H1 (cell line): Measurements from ENCODE around the gene ZNF277. TPM values are rescaled to one million over a fixed set of nuclear protein-coding genes. Genes with fewer than 3 reads are reported as not detected.

Experiments used
- CTCF ChIA-PET: fragments of 300-600 bp; sonication (Branson Sonifier 250); formaldehyde crosslinking; loops from one replicate; lab custom pipeline; 2021; ENCODE audit not compliant: partially characterized antibody; lab: Charles Lee
- POLR2A ChIA-PET: fragments of 300-600 bp; sonication (Branson Sonifier 250); formaldehyde crosslinking; loops from one replicate; lab custom pipeline; 2021; ENCODE audit warnings: inconsistent platforms; ENCODE audit not compliant: partially characterized antibody; lab: Charles Lee
- DNase-seq, 2 experiments: peaks; one replicate each; pipeline versions ENCODE4 v3.0.0 to v3.0.0-alpha.2; 2010 to 2022; ENCODE audit warnings: low spot score in 2 of 2, low read depth in 1 of 2, mixed read lengths in 1 of 2
- FAIRE-seq: peaks from 2 replicates; lab custom pipeline; 2011; peaks lifted over from hg19 to GRCh38; lab: Jason Lieb, UNC
- H2AFZ ChIP-seq: 2 replicates; pipeline ENCODE4 v1.8.1; 2012; ENCODE audit warnings: low read length, inconsistent platforms
- H2AK5ac ChIP-seq: 2 replicates; pipeline ENCODE4 v1.6.1; 2013; ENCODE audit warnings: low read depth, low read length
- H2BK120ac ChIP-seq: replicated peaks from 2 replicates; pipeline ENCODE3; 2013; ENCODE audit warnings: low read depth, low read length, inconsistent platforms
- H2BK12ac ChIP-seq: 2 replicates; pipeline ENCODE4 v1.6.1; 2013; ENCODE audit warnings: low read depth, low read length
- H2BK15ac ChIP-seq: 2 replicates; pipeline ENCODE4 v1.6.1; 2013; ENCODE audit warnings: low read length
- H2BK20ac ChIP-seq: 2 replicates; pipeline ENCODE4 v1.6.1; 2013; ENCODE audit warnings: low read length
- H2BK5ac ChIP-seq: 2 replicates; pipeline ENCODE4 v1.6.1; 2013; ENCODE audit warnings: low read depth, low read length
- H3K14ac ChIP-seq: 2 replicates; pipeline ENCODE4 v1.6.1; 2013; ENCODE audit warnings: inconsistent platforms; ENCODE audit not compliant: insufficient read length
- H3K18ac ChIP-seq: 2 replicates; pipeline ENCODE4 v1.6.1; 2013; ENCODE audit warnings: low read length; ENCODE audit errors: extremely low read depth
- H3K23ac ChIP-seq: 2 replicates; pipeline ENCODE4 v1.6.1; 2013; ENCODE audit warnings: inconsistent platforms; ENCODE audit not compliant: insufficient read length
- H3K23me2 ChIP-seq: 2 replicates; pipeline ENCODE4 v1.6.1; 2013; ENCODE audit warnings: low read depth, low read length
- H3K27ac ChIP-seq: 2 replicates; pipeline ENCODE4 v1.6.1; 2011; ENCODE audit warnings: low read depth, low read length, inconsistent platforms
- H3K27me3 ChIP-seq, 4 experiments: replicated peaks in 1 of 4; 1 replicate in 1 of 4; 2 replicates in 3 of 4; pipeline versions ENCODE4 v1.6.1 to v1.8.1; 2011 to 2013; ENCODE audit warnings: low read length in 3 of 4, mild to moderate bottlenecking in 3 of 4, inconsistent platforms in 2 of 4, mixed read lengths in 2 of 4, moderate library complexity in 1 of 4; ENCODE audit not compliant: control insufficient read depth in 3 of 4, insufficient read depth in 3 of 4; ENCODE audit errors: extremely low read depth in 1 of 4
- H3K36me3 ChIP-seq, 4 experiments: 2 replicates each; pipeline versions ENCODE4 v1.6.1 to v1.8.1; 2011 to 2013; ENCODE audit warnings: mild to moderate bottlenecking in 4 of 4, low read length in 3 of 4, moderate library complexity in 2 of 4, control low read depth in 1 of 4, inconsistent platforms in 1 of 4; ENCODE audit not compliant: insufficient read depth in 4 of 4, control insufficient read depth in 2 of 4
- H3K4ac ChIP-seq: replicated peaks from 2 replicates; pipeline ENCODE3; 2013; ENCODE audit warnings: low read length, low read depth, mixed read lengths, inconsistent platforms; ENCODE audit not compliant: insufficient read length
- H3K4me1 ChIP-seq, 4 experiments: replicated peaks in 1 of 4; 1 replicate in 1 of 4; 2 replicates in 3 of 4; pipeline versions ENCODE4 v1.6.1 to v1.8.1; 2011 to 2013; ENCODE audit warnings: low read length in 3 of 4, inconsistent platforms in 2 of 4, mixed read lengths in 1 of 4; ENCODE audit not compliant: insufficient read depth in 4 of 4, control insufficient read depth in 3 of 4
- H3K4me2 ChIP-seq, 2 experiments: 2 replicates each; pipeline versions ENCODE4 v1.6.1 to v1.8.1; 2011 to 2013; ENCODE audit warnings: low read depth in 2 of 2, low read length in 2 of 2, control low read depth in 1 of 2, inconsistent platforms in 1 of 2, mild to moderate bottlenecking in 1 of 2; ENCODE audit not compliant: insufficient read depth in 1 of 2
- H3K4me3 ChIP-seq, 4 experiments: fragments of 200-600, 300-600 bp in 1 of 4; sonication (generic), shearing (Covaris generic), sonication (Bioruptor Twin) in 1 of 4; 2 replicates each; pipeline versions ENCODE4 v1.5.1 to v1.8.1; 2011 to 2016; ENCODE audit warnings: low read length in 4 of 4, low read depth in 3 of 4, control low read depth in 2 of 4, inconsistent platforms in 2 of 4, mild to moderate bottlenecking in 2 of 4, mixed read lengths in 1 of 4, moderate library complexity in 1 of 4; ENCODE audit not compliant: insufficient read depth in 2 of 4; ENCODE audit errors: extremely low read depth in 1 of 4
- H3K56ac ChIP-seq: replicated peaks from 2 replicates; pipeline ENCODE3; 2013; ENCODE audit warnings: low read depth, mild to moderate bottlenecking, mixed read lengths, low read length, inconsistent platforms; ENCODE audit not compliant: insufficient read length
- H3K79me1 ChIP-seq: 2 replicates; pipeline ENCODE4 v1.6.1; 2013; ENCODE audit warnings: low read depth, low read length, control low read depth
- H3K79me2 ChIP-seq, 2 experiments: 2 replicates each; pipeline versions ENCODE4 v1.6.1 to v1.8.1; 2012 to 2013; ENCODE audit warnings: low read length in 2 of 2, mild to moderate bottlenecking in 2 of 2, inconsistent platforms in 1 of 2; ENCODE audit not compliant: insufficient read depth in 2 of 2, control insufficient read depth in 1 of 2
- H3K9ac ChIP-seq, 4 experiments: replicated peaks in 1 of 4; 1 replicate in 1 of 4; 2 replicates in 3 of 4; pipeline versions ENCODE4 v1.6.1 to v1.8.1; 2011 to 2013; ENCODE audit warnings: low read depth in 3 of 4, low read length in 3 of 4, control low read depth in 2 of 4, mild to moderate bottlenecking in 2 of 4, moderate library complexity in 2 of 4, inconsistent platforms in 1 of 4; ENCODE audit errors: extremely low read depth in 1 of 4
- H3K9me3 ChIP-seq, 2 experiments: 2 replicates each; pipeline versions ENCODE4 v1.6.1 to v1.8.1; 2012 to 2013; ENCODE audit warnings: mild to moderate bottlenecking in 2 of 2, moderate library complexity in 2 of 2, control low read depth in 1 of 2, inconsistent platforms in 1 of 2, low read depth in 1 of 2, low read length in 1 of 2, mixed read lengths in 1 of 2; ENCODE audit not compliant: insufficient read depth in 2 of 2
- H4K20me1 ChIP-seq, 2 experiments: replicated peaks in 1 of 2; 2 replicates each; pipeline versions ENCODE3 to v1.8.1; 2011 to 2013; ENCODE audit warnings: inconsistent platforms in 2 of 2, low read length in 2 of 2, mild to moderate bottlenecking in 1 of 2; ENCODE audit not compliant: insufficient read depth in 2 of 2, control insufficient read depth in 1 of 2
- H4K5ac ChIP-seq: 2 replicates; pipeline ENCODE4 v1.6.1; 2013; ENCODE audit warnings: low read length, low read depth, mixed read lengths, inconsistent platforms; ENCODE audit not compliant: insufficient read length
- H4K8ac ChIP-seq: 2 replicates; pipeline ENCODE4 v1.8.0; 2013; ENCODE audit warnings: mild to moderate bottlenecking, moderate library complexity, low read length, inconsistent platforms; ENCODE audit not compliant: insufficient read depth; ENCODE audit errors: extremely low read depth
- H4K91ac ChIP-seq: replicated peaks from 2 replicates; pipeline ENCODE3; 2013; ENCODE audit warnings: low read length, mixed read lengths, inconsistent platforms; ENCODE audit not compliant: insufficient read length
- CHD1 ChIP-seq: IDR thresholded peaks from 2 replicates; pipeline ENCODE4 v1.6.1; 2012; ENCODE audit warnings: low read depth, low read length, improper control_type of control experiment
- JUND ChIP-seq: IDR thresholded peaks from 2 replicates; pipeline ENCODE4 v1.6.1; 2011; ENCODE audit warnings: mild to moderate bottlenecking, improper control_type of control experiment, low read length
- WGBS, 2 experiments: shearing (Covaris generic) in 1 of 2; methylation state at CpG; one replicate each; pipeline versions ENCODE4 v1.1.6 to v1.1.7; 2013 to 2015; ENCODE audit warnings: low lambda C conversion rate in 2 of 2, mixed read lengths in 2 of 2, inconsistent platforms in 1 of 2, low coverage in 1 of 2, missing lambda C conversion rate in 1 of 2; ENCODE audit not compliant: insufficient replicate concordance in 2 of 2, insufficient coverage in 1 of 2, insufficient read length in 1 of 2; ENCODE audit errors: extremely low coverage in 1 of 2, missing lambda C conversion rate in 1 of 2; 5-methylcytosine and 5-hydroxymethylcytosine counted together
- polyA plus RNA-seq, 7 experiments: library from polyadenylated mRNA; depleted of rRNA in 3 of 7; stranded (reverse) in 5 of 7; unstranded in 2 of 7; fragments of >200 nt in 5 of 7; fragments of 200-250 nt in 2 of 7; gene quantifications; 1 replicate in 5 of 7; 2 replicates in 1 of 7; 4 replicates in 1 of 7; pipeline versions ENCODE4 v1.2.1 to v1.2.3, GENCODE V29; 2011 to 2013; ENCODE audit warnings: missing spikeins in 2 of 7, mixed read lengths in 2 of 7
- total RNA-seq: library from RNA; stranded (reverse); fragmentation: NEBNext Ultra II Directional; extraction: Animal tissue kit (Norgen Biotek cat#: 25700); gene quantifications from 2 replicates; pipeline ENCODE4 v1.2.1, GENCODE V29; 2021

Gene ZNF277
- total and polyA plus RNA-seq, 2 of the 8 experiments (the other 6 are each of a cell fraction or from before 2014, with no cell fraction given), result 5.1 to 21.7 TPM

DNA sequence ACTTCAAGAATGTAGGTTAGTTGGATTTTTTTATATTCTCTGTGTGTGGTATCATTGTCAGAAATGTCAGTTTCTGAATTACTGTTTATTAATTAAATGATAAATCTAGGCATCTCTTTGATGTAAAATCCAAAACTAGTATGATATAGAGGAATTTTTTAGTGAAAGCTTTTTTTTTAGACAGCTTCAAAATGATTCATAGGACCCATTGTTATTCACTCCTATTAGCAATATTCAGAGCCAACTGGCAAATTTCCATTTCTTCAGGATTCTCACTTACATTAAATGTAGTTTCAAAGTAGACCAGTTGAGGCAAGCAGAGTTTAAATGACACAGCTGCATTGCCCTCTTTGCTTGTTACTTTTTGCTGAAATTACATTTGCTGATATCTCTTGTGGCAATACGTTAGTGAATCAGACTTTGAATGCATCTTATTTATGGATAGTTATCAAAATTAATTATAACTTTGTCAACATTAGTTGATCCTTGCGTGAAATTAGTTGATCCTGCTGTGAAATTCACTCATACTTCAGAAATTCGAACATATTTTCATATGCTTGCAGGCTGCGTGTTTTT is 20.3 kb downstream of the ZNF277 start:
- H2BK20ac ChIP-seq, result no peak overlapping the region
- H2AFZ ChIP-seq, result no peak overlapping the region
- FAIRE-seq (no peak), DNase-seq (no peak)
- H3K4me3 ChIP-seq, result no peak overlapping the region
- no peak overlapping the region for H3K4me2 ChIP-seq
- no peaks in the 10 kb centered on the region for H3K23me2 ChIP-seq
- H4K91ac ChIP-seq, result no peak overlapping the region
- H3K36me3 ChIP-seq, result no peaks in the 10 kb centered on the region
- H3K18ac ChIP-seq, result no peak overlapping the region
- no peak overlapping the region for H3K4ac ChIP-seq
- no peaks in the 10 kb centered on the region for H3K9me3 ChIP-seq
- no peak overlapping the region for H2BK120ac ChIP-seq
- WGBS, 2 experiments, result 81% methylated on average over 4 of the region's 4 CpGs; no CpG with 5 or more reads in 1 of the 2 experiments
- no peak overlapping the region for H4K8ac ChIP-seq
- TF ChIP-seq CHD1, result no peak
- TF ChIP-seq JUND, result no peak
- no peak overlapping the region for H2BK12ac ChIP-seq
- no peak overlapping the region for H2AK5ac ChIP-seq
- no peak overlapping the region for H3K23ac ChIP-seq
- no peak overlapping the region for H2BK15ac ChIP-seq
- H3K9ac ChIP-seq, result no peak overlapping the region
- CTCF ChIA-PET, result interaction anchor here (5.4 kb wide), 1 partner anchor 13 kb away, joined by 18 read pairs; no protein-coding TSS in a partner anchor
- POLR2A ChIA-PET, result interaction anchor here (1.3 kb wide), 1 partner anchor 21 kb away, joined by 4 read pairs; the partner anchor contains the start of genes DOCK4 and ZNF277
- H2BK5ac ChIP-seq, result no peak overlapping the region
- no peak overlapping the region for H4K5ac ChIP-seq
- H3K14ac ChIP-seq, result no peak overlapping the region
- peaks cover 5 to 69% of the 10 kb centered on the region in 2 experiments; a peak in 3 of 4 replicates for H3K79me2 ChIP-seq
- H4K20me1 ChIP-seq, result peaks cover 0 to 3% of the 10 kb centered on the region in 2 experiments
- H3K4me1 ChIP-seq, result no peaks in the 10 kb centered on the region; a peak in 2 of 7 replicates
- H3K79me1 ChIP-seq, result no peaks in the 10 kb centered on the region; the same call in 1 of the 2 replicates
- no peaks in the 10 kb centered on the region for H3K27me3 ChIP-seq
- no peak overlapping the region for H3K56ac ChIP-seq
- no peak overlapping the region for H3K27ac ChIP-seq
